Right renal cortex interstitium (tissue), 3 donors: Measurements from ENCODE around the gene TMEM167B. TPM values are rescaled to one million over a fixed set of nuclear protein-coding genes. Genes with fewer than 3 reads are reported as not detected.
"Not testable (repeated sequence)": the region's sequence is repeated elsewhere in the genome, so short reads cannot be mapped to it uniquely, and the experiment has no call there.

Experiments
- DNase-seq, 3 donors: peaks; one replicate each; pipeline ENCODE4 v3.0.0-alpha.2; 2013; ENCODE audit warnings: low read depth in 3 of 3, low spot score in 2 of 3
- polyA plus RNA-seq, 3 donors: library from polyadenylated mRNA; unstranded; fragments of 120-200 nt; gene quantifications; one replicate each; pipeline ENCODE4 v1.2.1, GENCODE V29; 2013; ENCODE audit not compliant: insufficient read length in 3 of 3

The TMEM167B gene
- polyA plus RNA-seq: 10 to 100 TPM; 41.6 to 42.5 (median 42.1) TPM

- DNase-seq: peak in 2 of 3 donors; percentile 86 to 92
These were observed at the start of gene TMEM167B for GRCh38 chr1:109090196-109091077. Gene TMEM167B, plus strand, starts transcription at chr1:109090764. Its CDS starts 109 bp downstream, at chr1:109090873.

GRCh38 chr1:109040989-109041620, 49.5 kb upstream of the TMEM167B start:
- DNase-seq: no peak

- DNase-seq: peak; percentile 57 to 77 (median 72)
These were observed 48.7 kb upstream of the TMEM167B start, which contains the start of gene WDR47 for GRCh38 chr1:109041621-109042468. Gene WDR47, minus strand, starts transcription at chr1:109042102. Its CDS starts 18,590 bp downstream, at chr1:109023512.

- no peak for DNase-seq
These were observed 45.0 kb upstream of the TMEM167B start for GRCh38 chr1:109045595-109045994.

- no peak for DNase-seq
These were observed 43.9 kb upstream of the TMEM167B start for GRCh38 chr1:109046671-109047070.

- no peak for DNase-seq
These were observed 43.2 kb upstream of the TMEM167B start for GRCh38 chr1:109047339-109047738.

- DNase-seq: no peak
These were observed 42.2 kb upstream of the TMEM167B start for GRCh38 chr1:109048335-109048734.

GRCh38 chr1:109050228-109050995, 40.2 kb upstream of the TMEM167B start:
- peak in 1 of 3 donors; percentile 26 for DNase-seq

- not testable (repeated sequence) for DNase-seq
These were observed 38.4 kb upstream of the TMEM167B start for GRCh38 chr1:109052145-109052544.

- no peak for DNase-seq
These were observed 34.5 kb upstream of the TMEM167B start for GRCh38 chr1:109056064-109056463.

GRCh38 chr1:109059026-109059425, 31.5 kb upstream of the TMEM167B start:
- DNase-seq: no peak

GRCh38 chr1:109060707-109061106, 29.9 kb upstream of the TMEM167B start:
- DNase-seq: no peak

- DNase-seq: no peak
These were observed 29.4 kb upstream of the TMEM167B start for GRCh38 chr1:109061183-109061582.

- DNase-seq: no peak
These were observed 25.4 kb upstream of the TMEM167B start for GRCh38 chr1:109065137-109065536.

GRCh38 chr1:109067883-109068282, 22.7 kb upstream of the TMEM167B start:
- DNase-seq: no peak

GRCh38 chr1:109069294-109069693, 21.3 kb upstream of the TMEM167B start:
- DNase-seq: no peak

- DNase-seq: peak; percentile 84 to 93 (median 90)
These were observed 14.8 kb upstream of the TMEM167B start, which contains the start of gene TAF13 for GRCh38 chr1:109075531-109076490. Gene TAF13, minus strand, starts transcription at chr1:109076003. Its CDS starts 56 bp downstream, at chr1:109075947.

GRCh38 chr1:109078317-109078716, 12.2 kb upstream of the TMEM167B start:
- no peak for DNase-seq

GRCh38 chr1:109079240-109079622, 11.3 kb upstream of the TMEM167B start:
- no peak for DNase-seq
